HepG2 (cell line): ENCODE data around the gene HTR3B. TPM values are rescaled to one million over a fixed set of nuclear protein-coding genes. Genes with fewer than 3 reads are reported as not detected.

Source experiments
- ATAC-seq: fragments of 200-7000 bp; cut with Tn5 transposase; 3 replicates; pipeline ENCODE4 v1.9.1; 2020; ENCODE audit warnings: mild to moderate bottlenecking, moderate library complexity
- BruUV-seq: library from RNA; stranded (reverse); fragments of 400-500 nt; replicated peaks from 2 replicates; lab custom pipeline; 2021; lab: Mats Ljungman, UMichigan
- CTCF ChIA-PET: fragments of 300-600 bp; formaldehyde crosslinking; extraction: SDS; loops from one replicate; lab custom pipeline; 2021; ENCODE audit warnings: low total read pairs, inconsistent platforms, low intra/inter-chr PET ratio; lab: Yijun Ruan, JAX
- POLR2A ChIA-PET: fragments of 350-600 bp; sonication (Branson Sonifier 250); formaldehyde crosslinking; loops from one replicate; lab custom pipeline; 2020; ENCODE audit warnings: antibody characterized with exemption, inconsistent platforms; lab: Yijun Ruan, JAX
- DNase-seq: peaks from one replicate; pipeline ENCODE4 v3.0.0-alpha.2; 2015; ENCODE audit warnings: low spot score
- FAIRE-seq: peaks from 3 replicates; lab custom pipeline; 2011; peaks lifted over from hg19 to GRCh38; lab: Jason Lieb, UNC
- H2AFZ ChIP-seq: one replicate; pipeline ENCODE4 v1.6.1; 2011; ENCODE audit warnings: low read length, inconsistent platforms
- H3K27ac ChIP-seq: fragments of 300-600 bp; 3 replicates; pipeline ENCODE4 v1.8.0; 2011; ENCODE audit warnings: mixed run types, mild to moderate bottlenecking, mixed read lengths, low read length, inconsistent platforms; ENCODE audit not compliant: insufficient read depth; ENCODE audit errors: extremely low read length
- H3K27me3 ChIP-seq, 2 experiments: fragments of 200-600 bp in 1 of 2; 2 replicates in 1 of 2; 3 replicates in 1 of 2; pipeline versions ENCODE4 v1.6.0 to v1.8.0; 2011; ENCODE audit warnings: low read length in 2 of 2, mild to moderate bottlenecking in 2 of 2, moderate library complexity in 2 of 2, inconsistent platforms in 1 of 2; ENCODE audit not compliant: insufficient read depth in 2 of 2, control insufficient read depth in 1 of 2
- H3K36me3 ChIP-seq, 2 experiments: fragments of 200-600 bp in 1 of 2; replicated peaks in 1 of 2; 2 replicates in 1 of 2; 3 replicates in 1 of 2; pipeline versions ENCODE4 v1.5.1 to v1.8.0; 2011; ENCODE audit warnings: low read length in 2 of 2, inconsistent platforms in 1 of 2; ENCODE audit not compliant: insufficient read depth in 2 of 2, control insufficient read depth in 1 of 2
- H3K4me1 ChIP-seq: 2 replicates; pipeline ENCODE4 v1.5.1; 2012; ENCODE audit warnings: low read length, inconsistent platforms; ENCODE audit not compliant: insufficient read depth
- H3K4me2 ChIP-seq: 2 replicates; pipeline ENCODE4 v1.6.0; 2011; ENCODE audit warnings: low read depth, low read length, inconsistent platforms
- H3K4me3 ChIP-seq, 3 experiments: fragments of 200-600 bp in 1 of 3; sonication (generic), shearing (Covaris generic) in 1 of 3; replicated peaks in 1 of 3; 2 replicates each; pipeline ENCODE4 v1.5.1; 2011 to 2016; ENCODE audit warnings: low read length in 3 of 3, inconsistent platforms in 2 of 3, low read depth in 2 of 3, mild to moderate bottlenecking in 2 of 3, control low read depth in 1 of 3, mixed read lengths in 1 of 3; ENCODE audit not compliant: insufficient read depth in 1 of 3
- H3K79me2 ChIP-seq: one replicate; pipeline ENCODE4 v1.6.1; 2011; ENCODE audit warnings: low read length, inconsistent platforms; ENCODE audit not compliant: insufficient read depth
- H3K9ac ChIP-seq: 2 replicates; pipeline ENCODE4 v1.6.0; 2011; ENCODE audit warnings: mild to moderate bottlenecking, low read depth, low read length, inconsistent platforms; ENCODE audit not compliant: insufficient read depth
- H3K9me3 ChIP-seq: 2 replicates; pipeline ENCODE4 v1.5.1; 2012; ENCODE audit warnings: mild to moderate bottlenecking, low read length
- H4K20me1 ChIP-seq: 2 replicates; pipeline ENCODE4 v1.6.0; 2011; ENCODE audit warnings: inconsistent platforms, mild to moderate bottlenecking, low read length, moderate library complexity; ENCODE audit not compliant: insufficient read depth
- ATF7 ChIP-seq, 2 experiments: fragments of 450-650 bp in 1 of 2; sonication (generic) in 1 of 2; formaldehyde crosslinking in 1 of 2; IDR thresholded peaks; 2 replicates each; pipeline versions ENCODE4 v1.4.0 to v1.6.1; 2016 to 2020; ENCODE audit warnings: antibody characterized with exemption in 1 of 2, mild to moderate bottlenecking in 1 of 2, missing genetic modification reagents in 1 of 2
- FOXA1 ChIP-seq, 2 experiments: fragments of 450-650 bp in 1 of 2; sonication (generic) in 1 of 2; formaldehyde crosslinking in 1 of 2; IDR thresholded peaks; 2 replicates each; pipeline versions ENCODE4 v1.4.0 to v1.6.1; 2016 to 2020; ENCODE audit warnings: missing genetic modification reagents in 1 of 2
- FOXK1 ChIP-seq: sonication (generic); formaldehyde crosslinking; IDR thresholded peaks from 2 replicates; pipeline ENCODE4 v1.4.0; 2020; ENCODE audit warnings: low read depth, missing genetic modification reagents, borderline replicate concordance
- KDM2A ChIP-seq: sonication (generic); formaldehyde crosslinking; IDR thresholded peaks from 2 replicates; pipeline ENCODE4 v1.4.0; 2020; ENCODE audit warnings: low read depth, missing genetic modification reagents, borderline replicate concordance
- RFXANK ChIP-seq: IDR thresholded peaks from 2 replicates; pipeline ENCODE4 v1.6.1; 2016
- RFXAP ChIP-seq: sonication (generic); formaldehyde crosslinking; IDR thresholded peaks from 2 replicates; pipeline ENCODE4 v1.4.0; 2020; ENCODE audit warnings: missing genetic modification reagents, borderline replicate concordance
- SNAI1 ChIP-seq: sonication (generic); formaldehyde crosslinking; IDR thresholded peaks from 2 replicates; pipeline ENCODE4 v1.5.0; 2020; ENCODE audit warnings: mild to moderate bottlenecking, missing genetic modification reagents, borderline replicate concordance
- SRSF1 ChIP-seq: fragments of 200-400 bp; formaldehyde crosslinking; optimal IDR thresholded peaks from 2 replicates; pipeline ENCODE3; 2017; ENCODE audit warnings: mild to moderate bottlenecking, low read depth, low read length, moderate library complexity
- YEATS2 ChIP-seq: sonication (generic); formaldehyde crosslinking; IDR thresholded peaks from 2 replicates; pipeline ENCODE4 v1.4.0; 2020; ENCODE audit warnings: missing genetic modification reagents, borderline replicate concordance
- ZNF335 ChIP-seq: sonication (generic); formaldehyde crosslinking; IDR thresholded peaks from 2 replicates; pipeline ENCODE4 v1.4.0; 2020; ENCODE audit warnings: missing genetic modification reagents
- ZNF350 ChIP-seq: sonication (generic); formaldehyde crosslinking; IDR thresholded peaks from 2 replicates; pipeline ENCODE4 v1.4.0; 2020; ENCODE audit warnings: mild to moderate bottlenecking, low read depth, missing genetic modification reagents, borderline replicate concordance
- ZNF407 ChIP-seq: sonication (generic); formaldehyde crosslinking; IDR thresholded peaks from one replicate; pipeline ENCODE4 v1.5.1; 2020; ENCODE audit warnings: mild to moderate bottlenecking, missing genetic modification reagents; ENCODE audit errors: not compliant biosample characterization
- ZNF619 ChIP-seq: sonication (generic); formaldehyde crosslinking; IDR thresholded peaks from 2 replicates; pipeline ENCODE4 v1.4.0; 2020; ENCODE audit warnings: mild to moderate bottlenecking, missing genetic modification reagents
- ZNF674 ChIP-seq: sonication (generic); formaldehyde crosslinking; IDR thresholded peaks from 2 replicates; pipeline ENCODE4 v1.5.0; 2020; ENCODE audit warnings: low read depth, mild to moderate bottlenecking, missing genetic modification reagents
- ZNF878 ChIP-seq: sonication (generic); formaldehyde crosslinking; IDR thresholded peaks from 2 replicates; pipeline ENCODE4 v1.8.1; 2023; ENCODE audit warnings: mild to moderate bottlenecking, missing genetic modification reagents, moderate library complexity
- WGBS: methylation state at CpG from one replicate; pipeline ENCODE4 v1.1.6; 2017; ENCODE audit warnings: low lambda C conversion rate; 5-methylcytosine and 5-hydroxymethylcytosine counted together
- in situ Hi-C: cut with HindIII; loops from 2 replicates; pipeline ENCODE4 v1.10.0; 2017; ENCODE audit warnings: low pct_unique_long_range_greater_than_20kb; ENCODE audit not compliant: extremely low pct_ligation_motif_present
- intact Hi-C: fragments of 100-400 bp; cut with micrococcal nuclease; formaldehyde crosslinking; loops from one replicate; pipeline ENCODE4 v1.10.0; 2022; ENCODE audit not compliant: unreplicated experiment
- polyA plus RNA-seq, 8 experiments: library from polyadenylated mRNA; depleted of rRNA in 3 of 8; stranded (reverse) in 7 of 8; unstranded in 1 of 8; fragments of >200 nt; fragmentation: Illumina TruSeq in 4 of 8; extraction: Trizol in 4 of 8; gene quantifications; 2 replicates each; pipeline versions ENCODE4 v1.2.1 to v1.2.3, GENCODE V29; 2011 to 2016; ENCODE audit warnings: low read depth in 4 of 8, missing spikeins in 1 of 8, mixed read lengths in 1 of 8; ENCODE audit not compliant: insufficient read depth in 1 of 8
- total RNA-seq, 5 experiments: library from RNA; depleted of rRNA; stranded (reverse); fragments of >200 nt; fragmentation: Illumina TruSeq; extraction: Trizol; gene quantifications; 2 replicates each; pipeline ENCODE4 v1.2.3, GENCODE V29; 2016; ENCODE audit warnings: low read depth in 1 of 5
- TF ChIP-seq, protein P1 (sequence below): IDR thresholded peaks from 2 replicates; pipeline ENCODE4 v1.6.1; 2016; ENCODE audit warnings: low read depth

Gene HTR3B
- total and polyA plus RNA-seq, 2 of the 13 experiments (the other 11 are each of a cell fraction or from before 2014, with no cell fraction given), result 0.09 to 1.7 TPM

DNA sequence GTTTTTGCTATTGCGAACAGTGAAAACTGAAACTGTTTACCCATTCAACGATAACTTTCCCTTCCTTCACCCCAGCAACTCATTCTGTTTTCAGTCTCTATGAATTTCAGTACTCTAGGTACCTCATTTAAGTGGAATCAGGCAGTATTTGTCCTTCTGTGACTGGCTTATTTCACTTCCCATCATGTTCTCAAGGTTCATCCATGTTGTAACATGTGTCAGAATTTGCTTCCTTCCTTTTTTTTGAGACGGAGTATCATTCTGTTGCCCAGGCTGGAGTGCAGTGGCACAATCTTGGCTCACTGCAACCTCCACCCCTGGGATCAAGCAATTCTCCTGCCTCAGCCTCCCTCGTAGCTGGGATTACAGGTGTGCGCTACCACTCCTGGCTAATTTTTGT, 23.7 kb downstream of the HTR3B start:
- 58% methylated on average over 5 of the region's 5 CpGs for WGBS
- BruUV-seq, result no TSS peak
- no peak for TF ChIP-seq FOXK1 (CRISPR knock-in tag)
- TF ChIP-seq ZNF619 (CRISPR knock-in tag), result no peak
- no peak for TF ChIP-seq RFXAP (CRISPR knock-in tag)
- no peak for TF ChIP-seq ZNF350 (CRISPR knock-in tag)
- TF ChIP-seq FOXA1 (IDR thresholded peaks at IDR 0.05), result no peak
- TF ChIP-seq FOXA1 (CRISPR knock-in tag; IDR thresholded peaks at IDR 0.05), result no peak
- no peak for TF ChIP-seq SNAI1 (CRISPR knock-in tag)
- TF ChIP-seq ZNF407 (CRISPR knock-in tag), result no peak
- no peak for TF ChIP-seq SRSF1
- TF ChIP-seq, protein P1, sequence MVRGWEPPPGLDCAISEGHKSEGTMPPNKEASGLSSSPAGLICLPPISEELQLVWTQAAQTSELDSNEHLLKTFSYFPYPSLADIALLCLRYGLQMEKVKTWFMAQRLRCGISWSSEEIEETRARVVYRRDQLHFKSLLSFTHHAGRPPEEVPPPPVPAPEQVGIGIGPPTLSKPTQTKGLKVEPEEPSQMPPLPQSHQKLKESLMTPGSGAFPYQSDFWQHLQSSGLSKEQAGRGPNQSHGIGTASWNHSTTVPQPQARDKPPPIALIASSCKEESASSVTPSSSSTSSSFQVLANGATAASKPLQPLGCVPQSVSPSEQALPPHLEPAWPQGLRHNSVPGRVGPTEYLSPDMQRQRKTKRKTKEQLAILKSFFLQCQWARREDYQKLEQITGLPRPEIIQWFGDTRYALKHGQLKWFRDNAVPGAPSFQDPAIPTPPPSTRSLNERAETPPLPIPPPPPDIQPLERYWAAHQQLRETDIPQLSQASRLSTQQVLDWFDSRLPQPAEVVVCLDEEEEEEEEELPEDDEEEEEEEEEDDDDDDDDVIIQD, result no peak
- no peak for TF ChIP-seq ATF7 (IDR thresholded peaks at IDR 0.05)
- no peak for TF ChIP-seq ATF7 (CRISPR knock-in tag; IDR thresholded peaks at IDR 0.05)
- no peak for TF ChIP-seq YEATS2 (CRISPR knock-in tag)
- TF ChIP-seq RFXANK, result no peak
- no peak for TF ChIP-seq KDM2A
- no peak for TF ChIP-seq ZNF878 (CRISPR knock-in tag)
- TF ChIP-seq ZNF335, result no peak
- TF ChIP-seq ZNF674 (CRISPR knock-in tag), result no peak

More for the DNA sequence above, 23.7 kb downstream of the HTR3B start:
- no peak overlapping the region for H3K9ac ChIP-seq
- ATAC-seq (no peak), FAIRE-seq (no peak), DNase-seq (no peak)
- H2AFZ ChIP-seq, result no peak overlapping the region
- H4K20me1 ChIP-seq, result no peaks in the 10 kb centered on the region
- no peaks in the 10 kb centered on the region; a peak in 1 of 5 replicates for H3K27me3 ChIP-seq
- no peaks in the 10 kb centered on the region for H3K79me2 ChIP-seq
- H3K4me1 ChIP-seq, result no peaks in the 10 kb centered on the region
- intact Hi-C loops, result no loop called here
- no peak overlapping the region for H3K27ac ChIP-seq
- in situ Hi-C loops, result no loop called here
- H3K4me2 ChIP-seq, result no peak overlapping the region
- H3K4me3 ChIP-seq, result no peak overlapping the region
- POLR2A ChIA-PET, result no interaction called here
- H3K36me3 ChIP-seq, result no peaks in the 10 kb centered on the region
- CTCF ChIA-PET, result no interaction called here
- H3K9me3 ChIP-seq, result no peaks in the 10 kb centered on the region
